Measurements from ENCODE around the gene BRF1.
"Not testable (repeated sequence)": the region's sequence is repeated elsewhere in the genome, so short reads cannot be mapped to it uniquely, and the experiment has no call there.

Gene BRF1

GRCh38 chr14:105314287-105315200 lies 13.7 kb upstream of the BRF1 start, which contains the start of gene PACS2:
Gene PACS2, plus strand, starts transcription at chr14:105314748. Its CDS starts 171 bp downstream, at chr14:105314919.
- peak; percentile 89 to 98 (median 93) for DNase-seq

DNA sequence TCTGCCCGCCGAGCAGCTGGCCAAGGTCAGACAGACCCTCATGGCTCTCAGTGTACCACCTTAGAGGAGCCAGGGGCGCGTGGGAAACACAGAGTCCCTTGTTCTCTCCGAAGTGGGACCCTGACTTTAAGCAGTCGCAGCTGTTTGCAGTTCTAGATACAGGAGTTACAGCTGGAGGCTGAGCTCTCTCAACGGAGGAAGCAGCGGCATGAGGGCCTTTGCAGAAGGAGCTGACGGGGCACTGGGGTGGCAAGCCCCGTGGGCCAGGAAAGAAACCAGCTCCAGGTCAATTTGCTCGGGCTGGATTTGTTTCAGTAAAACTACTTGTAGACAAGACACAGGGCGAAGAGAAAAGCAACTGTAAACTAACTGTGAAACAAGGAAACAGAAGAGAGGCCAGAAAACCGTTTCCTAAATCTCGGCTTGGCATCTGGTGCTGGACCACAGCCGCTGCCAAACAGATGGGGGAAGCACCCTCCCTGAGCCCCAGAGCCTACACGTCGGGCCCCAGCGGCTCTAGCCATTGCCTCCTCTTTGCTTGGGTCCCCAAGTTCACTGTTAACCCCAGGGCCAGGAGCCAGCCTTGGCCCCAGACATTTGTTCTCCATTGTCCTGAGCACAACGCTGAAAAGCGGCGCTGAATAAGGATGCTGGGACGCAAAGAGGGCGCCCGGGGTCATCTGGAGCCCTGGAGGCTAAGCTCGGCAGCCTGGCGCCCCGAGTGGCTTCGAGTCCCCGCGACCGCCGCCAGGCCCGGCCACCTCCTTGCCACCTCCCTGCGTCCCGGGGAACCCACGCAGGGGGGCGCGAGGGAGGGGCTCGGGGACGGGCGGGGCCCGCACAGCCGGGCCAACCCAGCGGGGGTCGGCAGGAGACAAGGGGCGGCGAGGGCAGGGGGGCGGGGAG lies 12.8 kb upstream of the BRF1 start:
- DNase-seq: peak in 2 of 3 experiments; percentile 32 to 89

GRCh38 chr14:105312973-105313372 lies 12.2 kb upstream of the BRF1 start:
- DNase-seq: no peak

DNA sequence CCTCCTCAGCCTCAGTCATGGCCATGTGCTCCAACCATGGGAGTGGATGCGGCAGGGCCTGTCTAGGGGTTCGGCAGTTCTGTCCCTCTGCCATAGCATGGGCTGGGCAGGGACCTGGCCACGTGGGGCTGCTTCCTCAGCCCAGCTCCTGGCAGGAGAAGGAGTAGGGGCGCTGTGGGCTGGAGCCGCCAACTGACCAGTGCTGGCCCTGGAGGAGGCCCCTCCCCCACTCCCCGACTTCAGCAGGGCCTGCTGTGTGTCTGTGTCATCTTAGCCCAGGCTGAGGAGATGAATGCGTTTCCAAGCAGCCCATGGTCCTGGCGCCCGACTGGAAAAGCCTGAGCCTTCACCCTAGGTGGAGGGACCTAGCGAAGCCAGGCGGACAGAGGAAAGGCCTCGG lies 11.0 kb upstream of the BRF1 start:
- no peak for DNase-seq

DNA sequence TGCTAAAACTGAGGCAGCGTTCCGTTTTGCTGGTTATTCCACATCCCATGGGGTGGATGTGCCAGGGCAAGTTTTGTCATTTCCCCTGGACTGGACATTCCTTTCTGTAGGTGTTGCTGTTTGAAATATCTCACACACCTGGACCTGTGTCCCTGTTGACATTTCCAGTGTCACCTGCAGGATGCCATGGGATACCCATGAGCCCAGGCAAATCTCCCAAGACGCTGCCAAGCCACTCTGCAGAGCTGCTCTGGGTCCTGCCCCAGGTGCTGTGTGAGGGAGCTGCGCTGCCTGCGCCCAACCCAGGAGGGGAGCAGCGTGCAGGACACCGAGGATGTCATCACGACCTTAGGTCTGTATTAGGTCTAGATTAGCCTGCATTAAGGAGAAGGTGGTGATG lies 8.6 kb upstream of the BRF1 start:
- no peak for DNase-seq

DNA sequence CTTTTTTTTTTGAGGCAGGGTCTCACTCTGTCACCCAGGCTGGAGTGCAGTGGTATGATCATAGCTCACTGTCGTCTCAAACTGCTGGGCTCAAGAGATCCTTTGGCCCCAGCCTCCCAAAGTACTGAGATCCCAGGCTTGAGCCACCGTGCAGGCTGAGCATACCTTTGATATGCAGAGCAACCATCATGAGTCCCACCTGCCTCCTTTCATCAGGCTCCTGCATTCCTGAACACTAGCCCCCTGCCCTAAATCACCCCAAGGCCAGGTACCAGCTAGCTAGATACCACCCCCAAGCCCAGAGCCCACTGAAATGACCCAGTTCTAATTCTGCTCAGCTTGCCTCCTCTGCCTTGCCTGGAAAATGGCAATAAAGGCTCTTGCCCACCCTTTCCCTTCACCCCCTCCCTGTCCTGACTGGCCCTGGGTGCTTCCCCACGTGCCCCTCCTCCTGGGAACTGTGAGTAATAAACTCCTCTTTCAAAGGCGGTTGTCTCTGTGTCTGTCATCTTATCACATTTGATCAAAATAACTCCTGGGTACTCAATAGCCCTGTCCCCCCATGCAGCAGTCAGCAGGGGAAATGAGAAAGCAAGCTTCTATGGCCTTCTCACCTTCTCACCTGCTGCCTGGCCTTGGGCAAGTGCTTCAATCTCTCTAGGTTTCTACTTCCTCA lies 6.4 kb upstream of the BRF1 start:
- DNase-seq: no peak

GRCh38 chr14:105305791-105306190 lies 5.0 kb upstream of the BRF1 start:
- no peak for DNase-seq

DNA sequence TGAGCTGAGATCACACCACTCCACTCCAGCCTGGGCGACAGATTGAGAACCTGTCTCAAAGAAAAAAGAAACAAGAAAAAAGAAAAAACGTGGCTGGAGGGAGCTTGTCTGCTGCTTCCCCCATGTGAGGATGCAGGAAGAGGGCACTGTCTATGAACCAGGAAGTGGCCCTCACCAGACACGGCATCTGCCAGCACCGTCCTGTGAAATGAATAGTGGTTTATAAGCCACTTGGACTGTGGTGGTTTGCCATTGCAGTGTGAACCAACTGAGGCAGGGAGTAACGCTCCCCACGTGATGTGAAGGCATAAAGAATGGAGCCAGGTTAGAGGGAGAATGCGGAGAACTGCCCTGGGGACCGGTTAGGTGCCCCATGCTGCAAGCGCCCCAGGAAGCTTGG lies 4.5 kb upstream of the BRF1 start:
- no peak for DNase-seq

DNA sequence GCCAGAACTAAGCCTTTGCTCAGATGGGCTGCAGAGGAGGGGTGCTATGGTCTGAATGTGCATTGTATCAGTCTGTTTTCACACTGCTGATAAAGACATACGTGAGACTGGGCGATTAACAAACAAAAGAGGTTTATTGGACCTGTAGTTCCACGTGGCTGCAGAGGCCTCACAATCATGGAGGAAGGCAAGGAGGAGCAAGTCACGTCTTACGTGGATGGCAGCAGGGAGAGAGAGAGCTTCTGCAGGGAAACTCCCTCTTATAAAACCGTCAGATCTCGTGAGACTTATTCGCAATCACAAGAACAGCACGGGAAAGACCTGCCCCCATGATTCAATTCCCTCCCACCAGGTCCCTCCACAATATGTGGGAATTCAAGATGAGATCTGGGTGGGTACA lies 3.8 kb upstream of the BRF1 start:
- DNase-seq: no peak

DNA sequence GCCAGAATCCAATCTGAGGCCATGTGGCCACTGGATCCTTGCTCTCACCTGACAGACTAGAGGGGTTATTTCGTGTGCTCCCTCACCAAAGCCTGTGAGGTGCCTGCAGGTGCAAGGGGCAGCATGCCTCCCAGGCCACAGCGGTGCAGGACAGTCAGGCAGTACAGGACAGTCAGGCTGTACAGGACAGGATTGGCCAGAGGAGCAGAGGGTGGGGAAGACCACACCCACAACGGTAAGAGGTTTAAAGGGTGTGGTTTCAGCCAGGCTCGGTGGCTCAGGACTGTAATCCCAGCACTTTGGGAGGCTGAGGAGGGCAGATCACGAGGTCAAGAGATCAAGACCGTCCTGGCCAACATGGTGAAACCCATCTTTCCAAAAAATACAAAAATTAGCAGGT lies 3.1 kb upstream of the BRF1 start:
- DNase-seq: no peak

GRCh38 chr14:105301915-105302249 lies 1.1 kb upstream of the BRF1 start:
- not testable (repeated sequence) for DNase-seq

- DNase-seq: peak; percentile 99 to 100 (median 99)
Observed at GRCh38 chr14:105301103-105301914, 508 bp upstream of the BRF1 start.

DNA sequence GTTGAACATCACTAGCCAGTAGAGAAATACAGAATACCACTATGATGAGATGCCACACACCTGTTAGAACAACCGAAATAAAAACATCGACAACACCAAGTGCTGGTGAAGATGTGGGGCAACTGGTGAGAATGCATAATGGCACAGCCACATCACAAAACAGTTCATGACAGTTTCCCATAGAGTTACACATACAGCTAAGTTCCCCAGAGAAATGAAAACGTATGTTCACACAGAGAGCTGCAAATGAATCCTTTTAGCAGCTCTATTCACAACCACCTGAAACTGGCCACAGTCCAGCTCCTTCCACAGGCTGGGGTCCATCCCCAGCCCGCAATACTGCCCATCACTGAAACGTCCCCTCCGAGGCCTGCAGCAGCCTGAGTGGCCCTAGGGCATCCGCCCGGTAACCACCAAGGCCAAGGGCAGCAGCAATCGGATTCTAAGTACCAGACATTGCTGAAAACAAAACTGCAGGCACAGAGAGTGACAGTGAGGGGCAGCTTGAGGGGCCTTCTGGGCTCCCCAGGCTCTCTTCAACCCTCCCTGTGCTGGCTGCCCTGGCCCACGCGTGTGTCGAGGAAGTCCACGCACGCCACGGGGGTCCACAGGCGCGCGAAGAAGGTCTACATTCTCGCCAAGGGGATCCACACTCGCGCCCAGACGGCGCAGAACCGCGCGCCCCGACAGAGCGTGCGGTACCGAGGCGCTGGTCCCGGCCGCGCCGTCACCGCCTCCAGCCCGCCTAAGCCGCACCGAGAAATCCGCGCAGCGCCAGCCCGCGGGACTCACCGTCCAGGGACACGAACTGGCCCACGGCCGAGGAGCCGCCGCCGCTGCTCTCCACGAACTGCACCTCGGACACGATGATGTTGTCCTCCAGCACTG lies 903 bp downstream of the BRF1 start:
- peak; percentile 40 to 63 (median 48) for DNase-seq

DNA sequence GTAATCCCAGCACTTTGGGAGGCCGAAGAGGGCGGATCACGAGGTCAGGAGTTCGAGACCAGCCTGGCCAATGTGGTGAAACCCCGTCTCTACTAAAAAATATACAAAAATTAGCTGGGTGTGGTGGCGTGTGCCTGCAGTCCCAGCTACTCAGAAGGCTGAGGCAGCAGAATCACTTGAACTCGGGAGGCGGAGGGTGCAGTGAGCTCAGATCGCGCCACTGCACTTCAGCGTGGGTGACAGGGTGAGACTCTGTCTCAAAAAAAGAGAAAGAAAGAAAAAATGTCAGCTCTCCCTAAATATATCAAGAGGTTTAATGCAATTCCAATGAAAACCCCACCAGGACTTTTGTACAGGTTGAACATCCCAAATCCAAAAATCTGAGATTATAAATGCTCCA lies 3.5 kb downstream of the BRF1 start:
- DNase-seq: not testable (repeated sequence)

- DNase-seq: peak in 2 of 3 experiments; percentile 70 to 90
Observed at GRCh38 chr14:105294142-105294597, 6.6 kb downstream of the BRF1 start.

- DNase-seq: no peak
Observed at GRCh38 chr14:105292826-105293711, 7.7 kb downstream of the BRF1 start.

DNA sequence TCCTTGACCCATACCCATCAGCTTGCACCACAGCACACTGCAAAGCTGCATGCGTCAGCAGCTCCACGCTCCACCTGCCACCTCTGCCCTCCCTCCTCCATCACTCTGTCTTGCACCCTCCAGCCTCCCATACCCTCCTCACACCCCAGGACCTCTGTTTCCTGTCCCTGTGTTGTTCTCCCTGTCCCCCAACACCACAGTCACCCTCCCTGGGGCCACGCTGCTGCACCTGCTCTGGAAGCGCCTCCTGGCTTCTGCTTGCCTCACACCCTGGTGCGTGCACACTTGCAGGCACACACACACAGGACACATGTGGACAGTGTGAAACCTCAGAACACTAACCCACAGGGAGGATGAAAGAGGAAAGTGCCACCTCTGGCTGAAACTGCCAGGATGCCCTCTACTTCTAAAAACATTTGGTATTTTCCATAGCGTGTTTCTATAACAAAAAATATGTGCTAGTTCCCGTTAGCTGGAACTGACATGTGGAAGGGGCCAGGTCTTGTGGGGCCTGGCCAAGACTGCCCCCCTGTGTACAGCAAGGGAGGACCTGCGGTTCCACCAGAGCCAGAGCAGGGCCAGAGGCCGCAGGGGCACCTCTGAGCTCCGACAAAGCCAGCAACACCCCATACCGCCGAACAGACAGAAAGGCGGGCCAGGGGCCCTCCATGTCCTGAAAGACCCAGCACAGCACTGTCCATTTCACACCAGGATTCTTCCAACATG lies 10.0 kb downstream of the BRF1 start:
- peak in 1 of 3 experiments; percentile 7 for DNase-seq

DNA sequence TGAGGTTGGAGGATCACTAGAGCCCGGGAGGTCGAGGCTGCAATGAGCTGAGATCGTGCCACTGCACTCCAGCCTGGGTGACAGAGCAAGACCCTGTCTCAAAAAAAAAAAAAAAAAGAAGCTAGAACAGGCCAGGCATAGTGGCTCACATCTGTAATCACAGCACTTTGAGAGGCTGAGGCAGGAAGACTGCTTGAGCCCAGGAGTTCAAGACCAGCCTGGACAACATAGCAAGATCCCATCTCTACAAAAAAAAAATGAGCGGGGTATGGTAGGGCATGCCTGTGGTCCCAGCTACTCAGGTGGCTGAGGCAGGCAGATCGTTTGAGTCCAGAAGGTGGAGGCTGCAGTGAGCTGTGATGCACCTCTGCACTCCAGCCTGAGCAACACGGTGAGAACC lies 11.9 kb downstream of the BRF1 start:
- DNase-seq: not testable (repeated sequence)

Measured in NCI-H1417 (cell line).